Inflammatory macrophage (primary cell): ENCODE results near the gene ACAP2.
"Not testable (repeated sequence)": the region's sequence is repeated elsewhere in the genome, so short reads cannot be mapped to it uniquely, and the experiment has no call there.

Experiments used
- DNase-seq, 2 donors: peaks; one replicate each; pipeline ENCODE4 v3.0.0-alpha.2; 2020 to 2022

Gene ACAP2

DNA sequence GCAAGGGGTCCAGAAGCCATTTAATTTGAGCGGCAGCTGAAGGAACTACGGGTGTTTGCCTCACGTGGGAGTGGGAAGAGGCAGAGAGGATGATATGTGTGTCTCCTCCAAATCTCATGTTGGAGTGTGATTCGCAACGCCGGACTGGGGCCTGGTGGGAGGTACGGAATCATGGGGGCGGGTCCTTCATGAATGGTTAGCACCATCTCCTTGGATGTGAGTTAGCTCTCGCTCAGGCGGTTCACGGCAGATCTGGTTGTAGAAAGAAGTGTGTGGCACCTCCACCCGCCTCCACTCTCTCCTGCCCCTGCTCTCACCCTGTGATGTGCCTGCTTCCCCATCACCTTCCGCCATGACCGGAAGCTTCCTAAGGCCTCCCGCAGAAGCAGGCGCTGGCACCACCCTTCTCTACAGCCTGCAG, 197.3 kb downstream of the ACAP2 start:
- no peak for DNase-seq

DNA sequence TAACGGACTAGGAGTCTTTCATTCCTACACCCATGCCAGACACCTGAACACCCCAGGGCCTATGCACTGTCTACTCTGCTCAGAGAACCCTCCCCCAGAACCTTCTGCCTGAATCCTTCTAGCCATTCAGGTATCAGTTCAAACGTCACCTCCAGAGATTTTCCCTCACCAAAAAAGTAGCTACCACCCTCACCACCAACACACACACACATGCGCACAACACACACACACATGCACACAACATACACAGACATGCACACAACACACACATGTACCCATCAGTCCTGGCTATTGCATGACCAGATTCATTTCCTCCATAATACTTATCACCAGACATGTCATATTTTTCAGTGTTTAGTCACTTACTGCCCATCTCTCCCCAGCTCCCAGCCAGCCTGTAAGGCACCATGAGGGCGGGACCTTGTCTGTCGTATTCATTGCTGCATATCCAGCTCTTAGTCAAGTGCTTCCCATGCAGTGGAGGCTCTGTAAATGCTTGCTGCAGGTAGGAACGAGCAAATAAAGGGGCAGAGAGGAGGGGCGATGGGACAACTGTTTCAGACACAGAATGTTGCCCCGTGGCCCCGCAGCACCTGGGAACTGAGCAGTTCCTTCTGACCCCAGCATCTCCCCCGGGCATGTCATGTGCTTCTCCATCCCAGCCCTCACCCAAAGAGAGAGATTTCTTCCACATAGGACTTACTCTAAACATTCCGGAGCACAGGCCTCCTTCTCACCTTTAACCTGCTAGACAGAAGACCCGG, 201.0 kb downstream of the ACAP2 start:
- DNase-seq = no peak

DNA sequence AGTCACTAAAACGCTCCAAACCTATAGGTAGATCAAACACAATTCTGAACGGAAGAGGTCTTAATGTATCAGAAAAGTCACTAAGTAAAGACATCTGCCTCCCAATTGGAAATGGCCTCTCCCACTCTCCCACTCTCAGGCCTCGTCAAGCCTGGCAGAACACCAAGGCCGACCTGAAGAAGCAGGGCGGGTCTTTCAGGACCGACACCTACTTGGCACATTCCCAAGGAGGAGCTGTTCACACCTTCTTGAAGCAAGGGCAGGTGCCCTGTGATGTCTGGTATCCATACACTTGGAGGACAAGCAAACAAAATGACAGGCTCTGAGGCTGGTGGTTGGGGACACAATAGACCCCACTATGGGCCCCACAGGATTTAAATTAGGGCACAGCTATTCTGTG, 201.9 kb downstream of the ACAP2 start:
- no peak for DNase-seq

DNA sequence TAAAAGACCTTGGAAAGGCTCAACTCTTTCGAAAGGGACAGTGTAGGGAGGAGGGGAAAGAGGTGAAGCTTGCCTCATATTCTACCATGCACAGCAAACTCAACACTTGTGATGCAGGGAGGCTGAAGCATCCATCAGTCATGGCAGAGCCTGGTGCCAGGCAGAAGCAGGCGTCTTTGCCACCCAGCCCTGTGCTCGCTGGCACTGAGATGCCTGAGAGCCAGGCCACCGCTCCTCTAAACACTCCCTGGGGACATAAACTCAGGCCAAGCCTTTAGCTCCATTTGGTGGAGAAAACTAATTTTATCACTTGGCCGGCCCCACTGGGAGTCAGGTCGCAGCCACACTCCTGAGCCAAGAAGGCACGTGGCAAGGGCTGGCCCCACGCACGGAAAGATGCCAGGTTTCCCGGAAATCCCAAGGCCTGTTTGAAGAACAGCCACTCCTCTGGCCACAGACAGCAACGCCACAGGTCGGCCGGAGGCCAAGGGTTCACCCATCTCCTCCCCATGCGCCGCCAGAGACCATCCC, 202.6 kb downstream of the ACAP2 start:
- no peak for DNase-seq

DNA sequence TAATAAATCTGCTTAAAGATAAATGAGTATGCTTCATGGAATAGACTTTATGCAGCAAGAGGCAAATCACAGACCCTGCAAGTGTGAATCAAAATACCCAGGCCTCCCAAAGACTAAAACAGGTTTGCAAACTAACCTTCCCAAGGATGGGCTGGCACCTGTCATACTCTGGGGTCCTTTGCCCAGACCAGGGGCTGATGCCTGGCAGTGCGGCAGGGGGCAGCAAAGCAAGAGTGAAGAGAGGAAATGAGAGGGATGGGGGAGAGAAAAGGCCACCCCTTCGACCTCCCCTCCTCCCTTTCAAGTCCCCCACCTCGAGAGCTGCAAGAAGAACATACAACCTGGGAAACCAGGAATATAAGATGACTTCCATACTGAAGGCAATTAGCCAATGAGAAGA, 203.7 kb downstream of the ACAP2 start:
- no peak for DNase-seq

DNA sequence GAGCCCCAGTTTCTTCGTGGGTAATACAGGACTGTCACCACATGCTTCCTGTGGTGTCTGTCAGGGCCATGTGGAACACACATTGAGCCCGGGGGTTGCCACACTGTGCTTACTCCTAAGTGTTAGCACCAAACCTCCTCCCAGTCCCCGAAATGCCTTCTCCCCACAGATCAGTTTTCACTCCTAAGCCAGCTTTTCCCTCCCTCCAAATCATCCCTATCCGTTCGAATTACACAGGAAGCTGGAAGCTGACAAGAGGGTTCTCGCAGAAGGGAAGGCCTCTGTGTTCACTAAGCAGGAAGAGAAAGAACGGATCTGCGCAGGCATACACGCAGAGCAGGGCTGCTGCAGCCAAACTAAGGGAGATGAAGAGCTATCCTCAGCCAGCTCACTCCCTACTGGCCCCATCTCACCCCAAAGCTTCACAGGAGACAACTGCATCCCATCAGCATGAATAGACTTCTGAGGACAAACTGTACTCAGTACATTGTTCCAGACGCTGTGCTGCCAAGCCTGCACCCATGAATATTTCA, 204.2 kb downstream of the ACAP2 start:
- no peak for DNase-seq

DNA sequence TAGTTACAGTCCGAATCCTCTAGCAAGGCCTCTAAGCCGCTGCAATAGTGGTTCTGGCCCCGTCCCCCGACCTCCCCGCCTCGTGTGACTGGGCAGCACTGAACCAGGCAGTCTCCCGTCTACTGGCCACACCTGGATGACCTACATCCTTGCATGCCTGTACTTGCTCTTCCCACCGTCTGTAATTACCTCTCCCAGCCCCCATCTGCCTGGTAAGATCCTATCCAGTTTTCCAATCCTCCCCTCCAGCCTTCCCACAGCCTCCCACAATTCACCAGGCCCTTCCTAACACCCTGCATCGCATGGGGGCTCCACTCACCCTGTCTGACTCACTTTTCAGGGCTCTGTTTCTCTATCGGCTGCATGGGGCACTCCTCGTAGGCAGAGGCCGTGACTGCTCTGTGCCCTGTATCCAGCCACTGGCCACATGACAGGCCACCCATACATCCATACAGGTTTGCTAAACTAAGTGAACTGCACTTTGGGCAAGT, 204.7 kb downstream of the ACAP2 start:
- DNase-seq = no peak

DNA sequence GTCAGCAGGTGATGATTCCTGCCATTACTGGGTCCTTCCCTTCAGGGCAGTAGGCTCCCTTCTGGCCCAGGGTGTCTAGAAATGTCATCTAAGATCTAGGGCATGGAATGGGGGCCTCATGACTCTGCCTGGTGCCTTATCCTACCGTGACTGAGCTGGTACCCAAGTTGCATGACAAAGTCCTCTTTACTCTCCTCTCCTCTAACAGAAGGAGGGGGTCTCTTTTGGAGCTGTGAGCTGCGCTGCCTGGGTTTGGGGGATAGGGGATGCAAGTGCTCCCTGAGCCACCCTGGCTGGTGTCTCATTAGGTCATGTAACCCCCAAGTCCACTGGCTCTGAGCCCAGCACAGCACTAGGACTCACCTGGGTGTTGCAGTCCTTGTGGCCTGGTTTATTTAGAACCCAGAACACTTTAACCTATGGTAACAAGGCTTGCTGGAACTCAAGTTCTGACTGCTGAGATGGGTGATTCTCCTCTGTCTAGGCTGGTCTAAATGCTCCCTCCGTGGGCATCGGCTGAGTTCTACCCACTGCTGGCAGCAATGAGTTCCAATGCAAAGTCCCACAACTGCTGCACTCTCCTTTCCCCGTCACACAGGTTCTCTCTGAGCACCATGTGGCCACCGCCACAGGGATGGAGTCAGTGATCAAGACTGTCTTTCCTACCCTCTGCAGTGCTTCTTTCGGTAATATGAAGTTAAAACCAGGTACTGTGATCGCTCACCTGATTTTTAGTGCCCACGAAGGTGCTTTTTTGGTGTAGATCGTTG, 205.8 kb downstream of the ACAP2 start:
- no peak for DNase-seq

DNA sequence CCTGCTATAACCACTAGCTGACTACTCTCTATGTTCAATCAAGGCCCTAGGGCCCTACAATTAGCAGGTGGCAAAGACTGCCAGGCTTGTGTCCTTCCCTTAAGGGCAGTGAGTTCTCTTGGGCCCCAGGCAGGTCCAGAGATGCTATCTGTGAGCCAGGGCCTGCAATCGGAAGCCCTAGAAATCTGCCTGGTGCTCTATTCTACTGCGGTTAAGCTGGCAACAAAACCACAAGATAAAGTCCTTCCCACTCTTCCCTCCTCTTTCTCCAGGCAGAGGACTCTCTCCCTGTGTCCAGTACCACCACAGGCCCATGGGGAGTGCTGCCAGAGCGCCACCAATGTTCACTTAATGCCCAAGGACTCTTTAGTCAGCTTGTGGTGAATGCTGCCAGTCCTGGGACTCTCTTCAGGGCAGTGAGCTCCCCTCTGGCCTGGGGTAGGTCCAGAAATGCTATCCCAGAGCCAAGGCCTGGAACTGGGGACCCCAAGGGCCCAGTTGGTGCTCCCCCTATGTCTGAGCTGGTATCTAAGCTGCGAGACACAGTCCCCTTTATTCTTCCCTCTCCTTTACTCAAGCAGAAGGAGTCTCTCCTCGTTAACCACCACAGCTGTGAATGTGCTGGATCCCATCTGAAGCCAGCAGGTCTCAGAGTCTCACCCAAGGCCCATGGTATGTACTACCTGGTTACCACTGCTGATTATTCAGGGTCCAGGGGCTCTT, 206.6 kb downstream of the ACAP2 start:
- DNase-seq = no peak

DNA sequence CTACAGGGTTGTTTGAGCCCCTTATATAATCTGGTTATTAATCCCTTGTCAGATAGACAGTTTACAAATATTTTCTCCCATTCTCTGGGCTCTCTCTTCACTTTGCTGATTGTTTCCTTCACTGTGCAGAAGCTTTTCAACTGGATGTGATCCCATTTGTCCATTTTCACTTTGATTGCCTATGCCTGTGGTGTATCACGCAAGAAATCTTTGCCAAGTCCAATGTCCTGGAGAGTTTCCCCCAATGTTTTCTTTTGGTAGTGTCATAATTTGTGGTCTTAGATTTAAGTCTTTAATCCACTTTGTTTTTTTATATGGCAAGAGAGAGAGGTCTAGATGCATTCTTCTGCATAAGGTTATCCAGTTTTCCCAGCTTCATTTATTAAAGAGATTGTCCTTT, 212.6 kb downstream of the ACAP2 start:
- no peak for DNase-seq

DNA sequence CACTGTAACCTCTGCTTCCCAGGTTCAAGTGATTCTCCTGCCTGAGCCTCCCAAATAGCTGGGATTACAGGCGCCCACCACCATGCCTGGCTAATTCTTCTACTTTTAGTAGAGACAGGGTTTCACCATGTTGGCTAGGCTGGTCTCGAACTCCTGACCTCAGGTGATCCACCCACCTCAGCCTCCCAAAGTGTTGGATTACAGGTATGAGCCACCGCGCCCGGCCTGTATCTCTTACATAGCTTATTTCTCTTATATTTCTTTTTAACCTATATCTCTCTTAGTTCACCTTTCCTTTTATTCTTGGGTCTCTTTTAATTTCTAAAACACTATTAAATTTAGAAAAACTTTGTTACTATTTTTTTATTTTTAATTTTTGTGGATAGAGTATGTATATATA, 213.9 kb downstream of the ACAP2 start:
- DNase-seq = not testable (repeated sequence)

DNA sequence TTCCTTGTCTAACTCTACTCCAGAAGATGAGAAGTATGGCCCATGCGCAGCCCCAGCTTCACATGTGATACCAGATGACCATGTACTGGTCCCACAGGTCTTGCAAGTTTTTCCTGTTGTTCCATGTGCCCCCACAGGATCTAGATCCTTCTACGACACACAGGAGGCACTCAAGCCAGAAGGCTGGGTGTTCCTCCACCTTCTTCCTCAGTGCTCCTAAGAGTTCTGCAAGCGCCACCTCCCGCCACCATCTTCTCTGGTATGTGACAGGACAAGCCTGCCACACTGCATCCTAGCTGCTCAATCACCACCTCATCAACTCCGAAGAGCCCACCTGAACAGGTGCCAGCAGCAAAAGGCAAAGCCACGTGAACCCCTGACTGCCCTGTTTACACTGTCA, 214.9 kb downstream of the ACAP2 start:
- no peak for DNase-seq

DNA sequence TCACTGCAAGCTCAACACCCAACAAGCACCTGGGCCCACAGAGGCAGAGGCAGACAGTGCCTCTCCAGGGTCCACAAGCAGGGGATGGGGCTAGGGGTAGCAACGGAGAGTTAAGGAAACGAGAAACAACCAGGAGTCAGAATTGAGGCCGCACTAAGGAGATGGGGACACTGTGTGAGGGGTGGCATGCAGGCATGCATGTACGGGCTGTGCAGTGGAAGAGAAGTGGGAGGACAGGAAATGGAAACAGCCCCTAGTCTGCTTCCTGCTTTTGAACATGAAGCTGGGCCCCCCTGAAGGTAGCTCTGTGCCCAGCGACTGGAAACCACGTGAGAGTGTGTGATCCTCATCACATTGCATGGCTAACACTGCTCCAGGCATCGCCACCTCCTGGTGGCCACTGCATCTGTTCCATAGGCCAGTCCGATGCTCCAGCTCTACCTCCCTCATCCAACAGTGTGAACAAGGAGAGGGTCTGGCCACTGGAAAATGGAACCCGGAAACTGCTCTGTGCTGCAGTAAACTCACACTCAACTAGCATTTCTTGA, 215.8 kb downstream of the ACAP2 start:
- no peak for DNase-seq

DNA sequence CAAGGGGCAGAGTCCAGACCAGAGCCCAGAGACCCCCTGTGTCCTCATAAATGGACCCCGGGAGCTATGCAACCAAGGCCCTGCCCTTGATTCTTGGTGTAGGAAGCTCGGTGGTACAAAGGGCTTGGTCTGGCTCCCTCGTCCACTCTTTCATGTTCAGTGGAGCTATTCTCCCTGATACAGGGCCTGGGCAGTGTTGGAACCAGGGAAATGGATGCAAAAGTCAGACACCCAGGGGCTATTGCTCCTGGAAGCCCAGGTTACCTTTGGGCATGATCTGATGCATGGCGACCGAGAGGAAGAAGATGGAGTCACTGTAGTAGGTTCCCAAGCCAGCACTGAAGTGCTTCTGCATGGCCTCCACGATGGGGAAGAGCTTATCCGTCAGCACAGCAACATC, 216.4 kb downstream of the ACAP2 start:
- no peak for DNase-seq

DNA sequence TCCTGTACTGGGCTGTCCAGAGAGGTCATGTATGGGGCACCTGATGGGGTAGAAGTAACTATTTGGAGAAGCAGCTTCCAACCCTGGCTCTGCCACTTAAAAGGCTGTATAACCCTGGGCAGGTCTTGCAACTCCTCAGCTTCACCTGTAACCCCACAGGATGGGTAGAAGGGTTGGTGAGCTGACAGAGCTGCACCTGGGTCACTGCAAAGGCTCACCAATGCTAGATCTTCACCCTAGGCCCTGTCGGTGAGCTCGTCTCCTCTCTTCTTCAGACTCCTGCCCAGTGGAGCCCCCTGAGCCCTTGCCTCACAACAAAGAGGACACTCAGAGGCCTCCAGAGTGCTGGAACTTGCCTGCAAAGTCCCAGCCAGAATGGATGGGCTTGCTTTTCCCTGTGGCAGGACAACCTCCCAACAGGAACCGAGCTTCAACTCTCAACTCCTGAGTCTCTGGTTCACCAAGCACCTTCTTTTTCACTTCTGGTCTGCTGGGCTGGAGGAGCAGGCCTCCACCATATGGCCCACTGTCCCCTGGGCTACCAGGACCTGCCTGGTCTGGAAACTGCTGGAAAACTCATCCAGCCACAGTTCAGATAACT, 217.7 kb downstream of the ACAP2 start:
- no peak for DNase-seq
